GM12873 (cell line): ENCODE data around the gene ELMOD3.

ENCODE experiments used
- CTCF ChIP-seq: IDR thresholded peaks from 2 replicates; pipeline ENCODE4 v1.5.1; 2012; ENCODE audit warnings: low read depth, mild to moderate bottlenecking, moderate library complexity, low read length, control low read depth; ENCODE audit not compliant: insufficient read depth; ENCODE audit errors: missing control alignments

Gene ELMOD3

GRCh38 chr2:85428343-85428881 lies 73.8 kb downstream of the ELMOD3 start:
- no peak for TF ChIP-seq CTCF

- TF ChIP-seq CTCF: no peak
These were observed 74.8 kb downstream of the ELMOD3 start for GRCh38 chr2:85429213-85429923.

- no peak for TF ChIP-seq CTCF
These were observed 75.3 kb downstream of the ELMOD3 start for GRCh38 chr2:85429924-85430289.

- TF ChIP-seq CTCF: no peak
These were observed 76.4 kb downstream of the ELMOD3 start for GRCh38 chr2:85430752-85431569.

DNA sequence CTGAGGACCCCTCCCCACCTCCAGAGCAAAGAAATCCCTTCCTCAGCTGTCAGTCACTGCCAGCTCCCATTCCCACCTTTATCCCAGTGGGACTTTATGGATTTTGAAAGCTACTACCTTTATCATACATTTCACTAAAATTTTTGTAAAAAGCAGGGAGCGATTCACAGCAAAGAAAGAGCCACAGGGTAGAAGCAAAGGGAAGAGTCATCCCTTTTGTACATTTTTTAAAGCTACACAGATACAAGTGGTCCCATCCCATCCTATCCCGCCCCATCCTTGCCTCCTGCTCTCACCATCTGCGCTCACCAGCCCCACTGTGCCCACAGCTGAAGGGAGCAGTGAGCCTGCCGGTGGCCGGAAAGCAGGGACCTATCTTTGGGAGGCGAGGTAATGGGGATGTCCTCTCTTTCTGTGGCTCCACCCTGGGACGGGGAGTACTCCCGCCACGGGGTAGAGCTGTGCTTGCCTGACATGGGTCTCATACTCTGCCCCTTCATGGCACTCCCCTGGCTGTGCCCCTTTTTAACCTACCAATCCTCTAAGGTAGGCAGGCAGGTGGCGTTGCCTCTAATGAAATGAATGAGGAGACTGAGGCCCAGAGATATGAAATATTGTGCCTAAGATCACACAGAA lies 77.1 kb downstream of the ELMOD3 start:
- TF ChIP-seq CTCF: no peak

DNA sequence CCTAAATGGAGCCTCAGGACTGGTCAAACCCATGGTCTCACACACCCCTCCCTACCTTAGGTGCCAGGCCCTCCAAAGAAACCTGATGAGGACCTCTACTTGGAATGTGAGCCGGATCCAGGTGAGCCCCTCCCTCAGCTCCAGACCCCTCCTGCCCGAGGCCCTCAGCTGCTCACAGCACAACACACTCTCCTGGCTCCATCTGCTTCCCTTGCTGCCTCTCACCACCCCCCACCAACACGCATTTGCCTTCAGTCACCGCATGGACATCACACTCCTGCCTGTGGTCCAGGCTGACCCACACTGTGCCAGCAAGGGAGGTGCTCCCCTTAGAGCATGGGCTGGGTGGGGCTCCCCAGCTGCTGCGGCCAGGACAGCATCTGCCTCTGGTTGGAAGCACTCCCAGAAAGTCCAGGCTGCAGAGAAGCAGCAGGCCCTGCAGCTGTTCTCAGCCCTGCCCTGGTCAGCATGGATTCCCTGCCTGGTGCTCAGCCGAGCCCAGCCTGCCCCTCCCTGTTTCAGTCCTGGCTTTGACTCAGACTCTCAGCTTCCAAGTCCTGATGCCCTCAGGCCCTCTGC lies 79.0 kb downstream of the ELMOD3 start:
- TF ChIP-seq CTCF: no peak
